IPS-NIHi11 (cell line): ENCODE measurements around the gene PANK3.
"Not testable (repeated sequence)": the region's sequence is repeated elsewhere in the genome, so short reads cannot be mapped to it uniquely, and the experiment has no call there.

Source experiments
- DNase-seq: peaks from one replicate; pipeline ENCODE4 v3.0.0; 2012; ENCODE audit warnings: mixed read lengths, low spot score

PANK3 gene

GRCh38 chr5:168592014-168592368, 12.8 kb upstream of the PANK3 start:
- DNase-seq = no peak

- DNase-seq = no peak
Observed at GRCh38 chr5:168591302-168592013, 12.3 kb upstream of the PANK3 start.

- DNase-seq = no peak
Observed at GRCh38 chr5:168590666-168591065, 11.5 kb upstream of the PANK3 start.

GRCh38 chr5:168587987-168588386, 8.8 kb upstream of the PANK3 start:
- no peak for DNase-seq

- no peak for DNase-seq
Observed at GRCh38 chr5:168585119-168585856, 6.1 kb upstream of the PANK3 start.

GRCh38 chr5:168583742-168584482, 4.7 kb upstream of the PANK3 start:
- no peak for DNase-seq

GRCh38 chr5:168580814-168581469, 1.8 kb upstream of the PANK3 start:
- DNase-seq = not testable (repeated sequence)

- DNase-seq = no peak
Observed at GRCh38 chr5:168580227-168580508, 1.0 kb upstream of the PANK3 start.

- peak; percentile 97 for DNase-seq
Observed at GRCh38 chr5:168579488-168580226, 489 bp upstream of the PANK3 start.

- no peak for DNase-seq
Observed at GRCh38 chr5:168578006-168578405, 1.2 kb downstream of the PANK3 start.

- no peak for DNase-seq
Observed at GRCh38 chr5:168575391-168576372, 3.5 kb downstream of the PANK3 start.

GRCh38 chr5:168574156-168574555, 5.0 kb downstream of the PANK3 start:
- not testable (repeated sequence) for DNase-seq

- not testable (repeated sequence) for DNase-seq
Observed at GRCh38 chr5:168573663-168574062, 5.5 kb downstream of the PANK3 start.

- no peak for DNase-seq
Observed at GRCh38 chr5:168570490-168571328, 8.5 kb downstream of the PANK3 start.

GRCh38 chr5:168568738-168569137, 10.4 kb downstream of the PANK3 start:
- DNase-seq = no peak

GRCh38 chr5:168563959-168564358, 15.2 kb downstream of the PANK3 start:
- DNase-seq = no peak

GRCh38 chr5:168562279-168562678, 16.9 kb downstream of the PANK3 start:
- DNase-seq = no peak

- DNase-seq = no peak
Observed at GRCh38 chr5:168557389-168557788, 21.8 kb downstream of the PANK3 start.

GRCh38 chr5:168553377-168554130, 25.6 kb downstream of the PANK3 start:
- DNase-seq = no peak
